DMS153 treated with DMSO at 0.1 percent for 48 hours (cell line): ENCODE data around the gene NOL4L.

Source experiments
- DNase-seq: peaks from one replicate; lab custom pipeline; 2025; ENCODE audit not compliant: unreplicated experiment; lab: John Stamatoyannopoulos, UW

NOL4L gene

GRCh38 chr20:32490942-32491763 lies 94.0 kb downstream of the NOL4L start:
- DNase-seq, result no peak

GRCh38 chr20:32488066-32488838 lies 96.9 kb downstream of the NOL4L start:
- DNase-seq, result no peak

- DNase-seq, result no peak
These were observed 97.8 kb downstream of the NOL4L start for GRCh38 chr20:32487381-32487780.

- no peak for DNase-seq
These were observed 99.2 kb downstream of the NOL4L start for GRCh38 chr20:32485770-32486478.

GRCh38 chr20:32484958-32485769 lies 100.0 kb downstream of the NOL4L start:
- DNase-seq, result peak; percentile 71

GRCh38 chr20:32484225-32484957 lies 100.7 kb downstream of the NOL4L start:
- no peak for DNase-seq

- DNase-seq, result peak; percentile 68
These were observed 101.5 kb downstream of the NOL4L start for GRCh38 chr20:32483351-32484224.

- no peak for DNase-seq
These were observed 102.5 kb downstream of the NOL4L start for GRCh38 chr20:32482442-32483261.

- no peak for DNase-seq
These were observed 103.0 kb downstream of the NOL4L start for GRCh38 chr20:32482143-32482441.

- no peak for DNase-seq
These were observed 103.6 kb downstream of the NOL4L start for GRCh38 chr20:32481311-32482142.

- no peak for DNase-seq
These were observed 104.5 kb downstream of the NOL4L start for GRCh38 chr20:32480371-32481241.

- no peak for DNase-seq
These were observed 105.4 kb downstream of the NOL4L start for GRCh38 chr20:32479697-32480171.

- no peak for DNase-seq
These were observed 106.1 kb downstream of the NOL4L start for GRCh38 chr20:32479012-32479411.

- no peak for DNase-seq
These were observed 106.6 kb downstream of the NOL4L start for GRCh38 chr20:32478576-32478975.

GRCh38 chr20:32477594-32478512 lies 107.3 kb downstream of the NOL4L start:
- DNase-seq, result no peak
